Activated CD4-positive, alpha-beta T cell treated with anti-CD3 and anti-CD28 coated beads, Interleukin-10, Interleukin-2, amounts not matched to agents 100 ng/mL and 50 ng/mL, durations not matched to agents 16 hours and 8 hours (primary cell): ENCODE measurements around the gene DLST.
"Not testable (repeated sequence)": the region's sequence is repeated elsewhere in the genome, so short reads cannot be mapped to it uniquely, and the experiment has no call there.

Source experiments
- DNase-seq: peaks from one replicate; pipeline ENCODE4 v3.0.0-alpha.2; 2020

The DLST gene

GRCh38 chr14:74919421-74920165, 37.9 kb downstream of the DLST start:
- DNase-seq, result no peak

- no peak for DNase-seq
Measured at GRCh38 chr14:74920281-74920680, 38.6 kb downstream of the DLST start.

DNA sequence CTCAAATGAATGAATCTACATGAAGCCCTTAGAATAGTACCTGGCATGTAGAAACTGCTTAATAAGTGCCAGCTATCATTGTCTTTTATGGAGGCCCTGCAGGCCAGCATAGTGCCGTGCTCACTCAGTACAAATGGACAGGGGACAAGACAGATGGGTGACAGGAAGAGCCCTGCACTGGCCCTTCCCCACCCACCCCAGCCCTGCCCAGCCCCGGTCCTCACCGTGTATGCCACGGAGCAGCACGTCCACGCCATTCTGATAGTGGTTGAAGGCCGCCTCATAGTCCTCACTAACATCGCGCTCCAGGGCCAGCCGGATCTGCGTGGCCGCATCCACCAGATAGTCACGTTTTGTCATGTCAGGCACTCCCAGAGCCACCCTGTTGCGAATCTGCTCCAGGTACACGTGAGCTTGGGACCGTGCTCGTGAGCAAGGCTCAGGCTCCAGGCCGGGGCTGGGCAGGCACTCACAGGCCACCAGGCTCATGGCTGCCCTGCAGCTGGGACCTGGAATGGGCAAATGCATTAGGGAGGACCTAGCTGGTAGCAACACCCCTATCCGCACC, 39.4 kb downstream of the DLST start:
- no peak for DNase-seq

- DNase-seq, result no peak
Measured at GRCh38 chr14:74921987-74922751, 40.5 kb downstream of the DLST start.

- DNase-seq, result peak; percentile 85
Measured at GRCh38 chr14:74922752-74923401, 41.2 kb downstream of the DLST start, which contains the start of gene RPS6KL1. Gene RPS6KL1 (minus strand): TSS chr14:74923260. CDS start chr14:74921541, 1,719 bp downstream.

GRCh38 chr14:74924061-74924460, 42.3 kb downstream of the DLST start:
- no peak for DNase-seq

GRCh38 chr14:74927225-74927624, 45.5 kb downstream of the DLST start:
- no peak for DNase-seq

GRCh38 chr14:74929242-74929641, 47.5 kb downstream of the DLST start:
- no peak for DNase-seq

- not testable (repeated sequence) for DNase-seq
Measured at GRCh38 chr14:74931744-74932143, 50.0 kb downstream of the DLST start.

- DNase-seq, result no peak
Measured at GRCh38 chr14:74932401-74932901, 50.7 kb downstream of the DLST start.

DNA sequence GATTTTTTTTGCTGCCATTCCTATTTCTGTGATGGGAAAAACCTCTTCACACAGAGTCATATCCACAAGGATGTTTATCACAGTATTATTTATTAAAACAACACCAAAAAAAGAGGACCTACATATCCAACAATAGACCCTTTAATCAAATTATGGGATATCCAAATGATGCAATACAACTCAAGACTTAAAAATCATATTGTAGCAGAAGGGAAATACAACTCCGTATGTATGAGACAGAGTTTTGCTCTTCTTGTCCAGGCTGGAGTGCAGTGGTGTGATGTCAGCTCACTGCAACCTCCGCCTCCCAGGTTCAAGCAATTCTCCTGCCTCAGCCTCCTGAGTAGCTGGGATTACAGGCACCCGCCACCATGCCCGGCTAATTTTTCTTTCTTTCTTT, 51.2 kb downstream of the DLST start:
- DNase-seq, result not testable (repeated sequence)

- no peak for DNase-seq
Measured at GRCh38 chr14:74934041-74934440, 52.3 kb downstream of the DLST start.

GRCh38 chr14:74934476-74935359, 53.0 kb downstream of the DLST start:
- DNase-seq, result no peak

- no peak for DNase-seq
Measured at GRCh38 chr14:74935360-74935680, 53.6 kb downstream of the DLST start.

DNA sequence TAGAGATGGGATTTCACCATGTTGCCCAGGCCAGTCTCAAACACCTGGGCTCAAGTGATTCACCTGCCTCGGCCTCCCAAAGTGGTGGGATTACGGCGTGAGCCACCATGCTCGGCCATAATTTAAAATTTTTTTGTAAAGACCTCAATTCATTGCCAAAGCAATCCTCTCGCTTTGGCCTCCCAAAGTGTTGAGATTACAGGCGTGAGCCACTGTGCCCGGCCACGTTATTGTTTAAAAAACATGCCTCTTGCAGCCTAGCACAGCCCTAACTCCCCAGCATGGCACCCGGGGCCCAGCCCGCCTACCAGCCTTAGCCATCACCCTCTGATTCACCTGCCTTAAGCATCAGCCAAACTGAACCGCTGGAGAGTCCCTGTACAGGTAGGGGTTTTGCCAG, 54.4 kb downstream of the DLST start:
- DNase-seq, result no peak

- no peak for DNase-seq
Measured at GRCh38 chr14:74936731-74937130, 55.0 kb downstream of the DLST start.

DNA sequence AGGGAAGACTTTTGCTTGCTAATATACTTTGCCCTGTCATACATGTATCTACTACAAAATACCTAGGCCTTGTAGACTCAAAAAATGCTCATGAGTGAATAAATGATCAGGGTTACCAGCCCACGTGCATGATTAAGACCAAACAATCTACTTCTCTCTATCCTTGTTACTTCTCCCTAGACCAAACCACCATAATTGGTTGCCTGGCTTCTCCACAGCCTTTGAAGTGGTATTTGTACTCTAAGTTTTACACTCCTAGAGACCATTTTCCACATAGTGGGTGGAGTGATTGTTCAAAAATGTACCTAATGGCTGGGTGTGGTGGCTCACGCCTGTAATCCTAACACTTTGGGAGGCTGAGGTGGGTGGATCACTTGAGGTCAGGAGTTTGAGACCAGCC, 55.5 kb downstream of the DLST start:
- peak; percentile 11 for DNase-seq

GRCh38 chr14:74938531-74939495, 57.1 kb downstream of the DLST start:
- DNase-seq, result no peak

DNA sequence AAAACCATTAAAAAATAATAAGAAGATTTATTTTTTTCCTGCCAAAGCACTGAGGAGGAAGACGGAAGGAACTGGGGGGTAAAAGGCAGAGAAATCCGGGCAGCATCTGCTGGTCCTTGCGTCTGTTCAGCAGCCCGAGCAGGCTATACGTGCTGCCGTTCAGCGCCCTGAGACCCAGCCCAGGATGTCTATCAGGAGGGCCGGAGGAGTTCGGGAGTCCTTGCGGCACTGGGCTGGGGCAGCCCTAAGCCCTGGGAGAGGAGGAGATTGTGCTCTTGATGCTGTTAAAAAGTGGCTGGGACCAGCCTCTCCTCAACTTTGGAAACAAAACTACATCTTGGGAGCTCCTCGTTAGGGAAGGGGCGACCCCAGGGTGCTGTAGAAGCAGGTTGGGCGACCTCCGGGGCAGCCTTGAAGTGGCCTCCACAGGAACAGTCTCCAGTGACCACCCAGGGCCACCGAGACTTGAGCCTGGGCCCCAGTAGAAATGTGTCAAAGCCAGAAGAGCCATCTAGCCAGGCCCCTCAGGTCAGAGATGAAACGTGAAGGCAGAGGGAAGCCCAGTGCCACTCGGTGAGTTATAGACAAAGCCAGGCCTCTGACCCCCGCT, 59.3 kb downstream of the DLST start:
- DNase-seq, result no peak

DNA sequence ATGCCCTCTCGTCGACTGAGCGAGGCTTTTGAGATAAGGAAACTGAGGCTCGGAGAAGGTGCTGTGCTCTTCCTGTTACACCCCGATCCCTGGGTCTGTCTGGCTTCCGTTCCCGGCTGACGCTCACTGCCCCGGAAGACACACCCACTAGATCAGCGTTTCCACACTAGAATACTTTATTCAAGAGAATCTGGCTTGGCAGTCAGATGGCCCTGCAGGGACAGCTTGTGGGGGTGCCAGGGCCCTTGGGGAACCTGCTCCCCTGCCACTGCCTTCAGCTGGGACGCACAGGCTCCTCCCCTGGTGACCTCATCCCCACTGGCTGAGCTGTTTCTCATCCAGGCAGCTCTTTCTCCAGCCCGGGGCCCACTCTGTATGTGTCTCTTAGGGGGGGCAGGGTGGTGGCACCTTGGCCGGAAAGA, 60.0 kb downstream of the DLST start:
- peak; percentile 65 for DNase-seq

- no peak for DNase-seq
Measured at GRCh38 chr14:74942181-74942580, 60.5 kb downstream of the DLST start.
